ENCODE measurements around the gene MED22. TPM values are rescaled to one million over a fixed set of nuclear protein-coding genes. Genes with fewer than 3 reads are reported as not detected.
"Not testable (repeated sequence)": the region's sequence is repeated elsewhere in the genome, so short reads cannot be mapped to it uniquely, and the experiment has no call there.

MED22 gene
- total RNA-seq, 1 donor from 2014 or later = 36.4 TPM

DNA sequence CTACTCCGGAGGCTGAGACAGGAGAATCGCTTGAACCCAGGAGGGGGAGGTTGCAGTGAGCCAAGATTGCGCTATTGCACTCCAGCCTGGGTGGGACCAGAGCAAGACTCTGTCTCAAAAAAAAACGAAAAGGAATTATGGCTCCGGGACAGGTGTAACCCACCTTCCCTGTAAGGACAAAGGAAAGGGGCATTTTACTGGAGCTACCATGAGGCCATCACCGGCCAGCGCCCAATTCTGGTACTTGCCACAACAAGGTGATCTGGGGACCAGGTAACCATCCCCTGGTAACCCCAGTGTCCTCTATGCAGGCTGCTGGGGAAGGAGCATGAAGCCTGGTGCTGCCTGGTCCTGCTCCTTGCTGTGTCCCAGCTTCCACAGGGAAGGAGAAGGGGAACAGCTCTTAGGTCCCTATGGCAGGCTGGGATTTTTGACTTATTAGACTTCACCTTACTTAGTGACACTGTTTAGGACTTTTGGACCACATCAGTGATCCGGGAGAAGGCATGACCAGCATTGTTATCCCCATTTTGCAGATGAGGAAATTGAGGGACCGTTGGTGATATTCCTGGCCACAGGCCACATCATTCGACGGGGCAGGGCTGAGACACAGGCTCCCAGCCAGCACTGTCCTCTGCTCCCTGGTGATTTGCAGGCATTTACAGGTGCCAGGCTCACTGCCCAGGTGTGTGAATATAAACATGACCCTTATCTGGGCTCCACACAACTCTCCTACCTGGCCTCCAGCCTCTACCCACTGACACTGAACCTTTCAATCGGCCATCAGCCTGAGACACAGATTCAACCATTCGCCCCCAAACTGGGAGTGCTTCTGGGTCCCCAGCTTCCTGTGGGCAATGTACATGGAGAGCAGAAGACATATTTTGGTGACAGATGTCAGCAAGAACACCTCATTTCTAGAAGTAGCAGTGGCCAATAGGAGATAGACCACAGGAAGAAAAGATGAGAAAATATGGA, 46.4 kb downstream of the MED22 start:
- Mint-ChIP-seq H3K27ac (no peak overlapping the region), H3K4me3 (ENCODE audit: low read depth) (no peak overlapping the region), H3K36me3 (ENCODE audit: low read depth) (no peaks in the 10 kb centered on the region), H3K9me3 (no peaks in the 10 kb centered on the region), H3K4me1 (ENCODE audit: low read depth) (no peaks in the 10 kb centered on the region), H3K27me3 (ENCODE audit: low read depth) (peaks cover 10% of the 10 kb centered on the region)
- no peak for DNase-seq (ENCODE audit: low spot score)
- intact Hi-C loops (cut with micrococcal nuclease) = no loop called here

DNA sequence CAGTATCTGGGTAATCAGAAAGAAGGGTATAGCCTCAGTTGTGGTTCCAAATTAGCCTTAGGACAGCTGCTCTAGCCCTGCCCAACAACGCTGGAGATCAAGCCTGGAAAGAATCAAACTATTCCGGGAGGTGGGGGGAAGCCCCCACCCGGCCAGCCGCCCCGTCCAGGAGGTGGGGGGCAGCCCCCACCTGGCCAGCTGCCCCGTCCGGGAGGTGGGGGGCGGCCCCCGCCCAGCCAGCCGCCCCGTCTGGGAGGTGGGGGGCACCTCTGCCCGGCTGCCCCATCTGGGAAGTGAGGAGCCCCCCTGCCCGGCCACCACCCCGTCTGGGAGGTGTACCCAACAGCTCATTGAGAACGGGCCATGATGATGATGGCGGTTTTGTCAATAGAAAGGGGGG, 47.9 kb downstream of the MED22 start:
- H3K9me3 Mint-ChIP-seq; H3K4me1 Mint-ChIP-seq (ENCODE audit: low read depth); DNase-seq (ENCODE audit: low spot score); intact Hi-C loops (cut with micrococcal nuclease); H3K36me3 Mint-ChIP-seq (ENCODE audit: low read depth); H3K27ac Mint-ChIP-seq; H3K4me3 Mint-ChIP-seq (ENCODE audit: low read depth): not testable (repeated sequence)
- peaks cover 10% of the 10 kb centered on the region for H3K27me3 Mint-ChIP-seq (ENCODE audit: low read depth)

DNA sequence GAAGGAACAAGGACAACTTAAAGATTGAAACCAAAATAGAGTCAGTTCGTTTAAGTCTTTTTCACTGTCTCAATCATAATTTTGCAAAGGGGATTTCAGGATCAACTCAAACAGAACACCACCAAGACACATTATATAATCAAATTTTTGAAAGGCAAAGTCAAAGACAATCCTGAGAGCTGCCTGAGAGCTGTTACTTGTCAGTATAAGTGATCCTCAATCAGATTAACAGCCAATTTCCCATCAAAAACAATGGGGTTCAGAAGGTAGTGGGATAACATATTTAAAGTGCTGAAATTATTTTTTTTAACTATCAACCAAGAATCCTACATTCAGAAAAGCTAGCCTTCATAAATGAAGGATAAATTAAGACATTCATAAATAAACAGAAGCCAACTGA, 53.7 kb downstream of the MED22 start:
- Mint-ChIP-seq H3K36me3 (ENCODE audit: low read depth) (peaks cover 3% of the 10 kb centered on the region), H3K27ac (no peak overlapping the region), H3K27me3 (ENCODE audit: low read depth) (peaks cover 9% of the 10 kb centered on the region), H3K4me3 (ENCODE audit: low read depth) (no peak overlapping the region), H3K4me1 (ENCODE audit: low read depth) (no peaks in the 10 kb centered on the region), H3K9me3 (peaks cover 27% of the 10 kb centered on the region)
- intact Hi-C loops (cut with micrococcal nuclease) = no loop called here
- DNase-seq (ENCODE audit: low spot score) = no peak

DNA sequence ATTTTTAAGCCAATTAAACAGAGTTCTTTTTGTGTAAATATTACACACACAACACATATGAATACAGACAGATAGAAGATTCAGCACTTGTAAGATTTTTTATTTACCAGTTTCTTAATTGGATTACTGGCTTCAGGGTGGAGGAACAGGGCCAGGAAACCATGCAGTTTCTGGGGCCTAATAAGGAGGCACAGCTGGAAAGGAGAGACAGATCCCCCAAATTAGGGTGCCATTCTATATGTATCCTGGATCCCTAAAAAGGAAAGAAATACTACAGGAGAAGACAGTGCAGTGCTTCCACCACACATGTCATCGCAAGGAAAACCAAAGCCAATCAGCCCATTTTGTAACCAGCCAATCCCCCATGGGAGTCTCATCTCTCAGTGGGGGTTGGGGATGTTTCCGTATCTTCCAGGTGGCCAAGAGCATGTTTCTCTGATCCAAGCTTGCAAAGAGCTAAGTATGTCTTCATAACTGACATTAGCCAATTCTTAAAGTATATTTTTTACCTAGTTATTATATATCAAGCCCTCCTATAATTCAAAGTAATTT, 57.1 kb downstream of the MED22 start:
- intact Hi-C loops (cut with micrococcal nuclease) = no loop called here
- peaks cover 31% of the 10 kb centered on the region for H3K9me3 Mint-ChIP-seq
- H3K4me3 Mint-ChIP-seq (ENCODE audit: low read depth) = no peak overlapping the region
- peaks cover 4% of the 10 kb centered on the region for H3K27me3 Mint-ChIP-seq (ENCODE audit: low read depth)
- peaks cover 3% of the 10 kb centered on the region for H3K36me3 Mint-ChIP-seq (ENCODE audit: low read depth)
- H3K4me1 Mint-ChIP-seq (ENCODE audit: low read depth) = no peaks in the 10 kb centered on the region
- DNase-seq (ENCODE audit: low spot score) = no peak
- no peak overlapping the region for H3K27ac Mint-ChIP-seq

Other genes starting within 250 kb of the MED22 start
- 78.8 and 85.8 TPM in 2 replicates for gene RALGDS, start 226.9 kb downstream of the MED22 start, total RNA-seq
- 6.8 and 7.4 TPM in 2 replicates for gene GBGT1, start 184.2 kb downstream of the MED22 start, total RNA-seq
- gene OBP2B, start 138.9 kb downstream of the MED22 start, total RNA-seq = not detected in 2 replicates
- gene ABO, start 72.9 kb downstream of the MED22 start, total RNA-seq = 0.14 and 0.30 TPM in 2 replicates
- gene SURF6, start 11.9 kb downstream of the MED22 start, total RNA-seq = 23.0 and 24.4 TPM in 2 replicates
- gene RPL7A, start 87 bp upstream of the MED22 start, total RNA-seq = 2,586 and 2,588 TPM in 2 replicates
- gene SURF1, start 8.4 kb upstream of the MED22 start, total RNA-seq = 32.4 and 33.0 TPM in 2 replicates
- 16.9 and 22.1 TPM in 2 replicates for gene SURF2, start 8.4 kb upstream of the MED22 start, total RNA-seq
- 388 and 393 TPM in 2 replicates for gene SURF4, start 27.9 kb upstream of the MED22 start, total RNA-seq
- 0.87 and 1.0 TPM in 2 replicates for gene STKLD1, start 28.2 kb upstream of the MED22 start, total RNA-seq
- gene REXO4, start 69.9 kb upstream of the MED22 start, total RNA-seq = 31.7 and 32.8 TPM in 2 replicates
- gene ADAMTS13, start 74.2 kb upstream of the MED22 start, total RNA-seq = 1.5 and 1.6 TPM in 2 replicates
- gene CACFD1, start 111.8 kb upstream of the MED22 start, total RNA-seq = 0.46 TPM in 2 replicates
- 6.1 and 6.5 TPM in 2 replicates for gene SLC2A6, start 131.0 kb upstream of the MED22 start, total RNA-seq
- gene MYMK, start 176.8 kb upstream of the MED22 start, total RNA-seq = not detected in 2 replicates
- not detected in 2 replicates for gene ADAMTSL2, start 186.6 kb upstream of the MED22 start, total RNA-seq